A549 (cell line): ENCODE results near the gene ZBTB16.

Source experiments
- HOXB13 ChIP-seq: fragments of 250-450 bp; sonication (Bioruptor Pico); IDR thresholded peaks from 2 replicates; pipeline ENCODE4 v1.5.0; 2020; ENCODE audit warnings: low read depth, mild to moderate bottlenecking, moderate library complexity
- RAD21 ChIP-seq, 2 experiments: fragments of >200 bp in 1 of 2; sonication (Bioruptor Twin) in 1 of 2; formaldehyde crosslinking in 1 of 2; IDR thresholded peaks in 1 of 2; conservative IDR thresholded peaks in 1 of 2; 2 replicates in 1 of 2; 3 replicates in 1 of 2; pipeline ENCODE4 v1.6.1; 2012 to 2018; ENCODE audit warnings: inconsistent platforms in 1 of 2

GRCh38 chr11:114215871-114216795, 156.6 kb downstream of the ZBTB16 start:
- TF ChIP-seq RAD21 (conservative IDR thresholded peaks at IDR 0.05 in 1 of 2, IDR thresholded peaks at IDR 0.05 in 1 of 2) (no peak), HOXB13 (CRISPR knock-in tag) (no peak)
